CD4-positive, alpha-beta T cell treated with Interleukin-6 for 4 hours (primary cell): Measurements from ENCODE around the gene OAS1.

Experiments
- DNase-seq: peaks from one replicate; pipeline ENCODE4 v3.0.0-alpha.2; 2020; ENCODE audit warnings: mixed read lengths

Gene OAS1

GRCh38 chr12:112967858-112968257, 61.1 kb downstream of the OAS1 start:
- DNase-seq, result no peak
